Measurements from ENCODE around the gene LAGE3. TPM values are rescaled to one million over a fixed set of nuclear protein-coding genes. Genes with fewer than 3 reads are reported as not detected.

The LAGE3 gene
- total RNA-seq, 4 donors from 2014 or later: 8.0 to 44.4 (median 28.6) TPM

Other genes with a start within 250 kb of the LAGE3 start
- not detected for gene OPN1MW3, start 221.7 kb downstream of the LAGE3 start, total RNA-seq
- gene TEX28, start 184.2 kb downstream of the LAGE3 start, total RNA-seq: 1 to 10 TPM in 1 of 4 donors, not detected in 3; 3.3 TPM
- under 1 TPM in 3 of 4 donors, not detected in 1; 0.24 to 0.51 (median 0.34) TPM for gene TKTL1, start 183.5 kb downstream of the LAGE3 start, total RNA-seq
- gene FLNA, start 104.6 kb downstream of the LAGE3 start, total RNA-seq: 100 to 1,000 TPM; 374 to 402 (median 386) TPM
- gene EMD, start 100.0 kb downstream of the LAGE3 start, total RNA-seq: 10 to 100 TPM; 34.4 to 57.0 (median 53.0) TPM
- 1,000 to 10,000 TPM; 3,684 to 7,390 (median 6,600) TPM for gene RPL10, start 80.9 kb downstream of the LAGE3 start, total RNA-seq
- 10 to 100 TPM; 14.6 to 30.7 (median 21.2) TPM for gene DNASE1L1, start 70.0 kb downstream of the LAGE3 start, total RNA-seq
- gene TAFAZZIN, start 67.7 kb downstream of the LAGE3 start, total RNA-seq: 100 to 1,000 TPM in 1 of 4 donors, 10 to 100 TPM in 3; 37.7 to 122 (median 47.8) TPM
- gene ATP6AP1, start 50.6 kb downstream of the LAGE3 start, total RNA-seq: 10 to 100 TPM; 47.0 to 64.4 (median 60.0) TPM
- gene GDI1, start 42.1 kb downstream of the LAGE3 start, total RNA-seq: 100 to 1,000 TPM in 1 of 4 donors, 10 to 100 TPM in 3; 64.9 to 115 (median 73.6) TPM
- gene FAM50A, start 35.1 kb downstream of the LAGE3 start, total RNA-seq: 10 to 100 TPM; 16.2 to 31.5 (median 23.3) TPM
- gene PLXNA3, start 21.0 kb downstream of the LAGE3 start, total RNA-seq: 10 to 100 TPM; 12.0 to 52.0 (median 29.6) TPM
- gene UBL4A, start 7.3 kb upstream of the LAGE3 start, total RNA-seq: 10 to 100 TPM; 25.8 to 50.5 (median 46.4) TPM
- gene SLC10A3, start 11.3 kb upstream of the LAGE3 start, total RNA-seq: 10 to 100 TPM; 16.5 to 45.0 (median 38.8) TPM
- 10 to 100 TPM; 33.5 to 40.6 (median 36.6) TPM for gene FAM3A, start 37.0 kb upstream of the LAGE3 start, total RNA-seq
- gene G6PD, start 67.6 kb upstream of the LAGE3 start, total RNA-seq: 10 to 100 TPM; 22.6 to 60.4 (median 42.0) TPM
- 10 to 100 TPM; 13.1 to 18.3 (median 15.3) TPM for gene IKBKG, start 68.3 kb upstream of the LAGE3 start, total RNA-seq
- not detected for gene CTAG1A, start 105.9 kb upstream of the LAGE3 start, total RNA-seq
- gene CTAG1B, start 140.0 kb upstream of the LAGE3 start, total RNA-seq: not detected
- not detected for gene CTAG2, start 174.3 kb upstream of the LAGE3 start, total RNA-seq

Data from suprapubic skin (tissue), 4 donors.